ENCODE results near the gene LRP1B.

The LRP1B gene

GRCh38 chr2:142056784-142057183 lies 74.0 kb downstream of the LRP1B start:
- TF ChIP-seq CTCF (IDR thresholded peaks at IDR 0.05; ENCODE audit: borderline replicate concordance, extremely low read depth, low read length, poor library complexity, severe bottlenecking) (no peak), EZH2 (IDR thresholded peaks at IDR 0.05; ENCODE audit: borderline replicate concordance, low read depth, low read length, severe bottlenecking) (no peak)
- no peak overlapping the region for H3K4me3 ChIP-seq (ENCODE audit: low read depth in 1 of 2, low read length in 2 of 2)
- DNase-seq: no peak
- no peaks in the 10 kb centered on the region for H3K27me3 ChIP-seq (ENCODE audit: insufficient read depth, low read length, poor library complexity)
- H3K36me3 ChIP-seq (ENCODE audit: insufficient read depth, low read length): no peaks in the 10 kb centered on the region
- H3K9ac ChIP-seq (ENCODE audit: low read depth, low read length): no peak overlapping the region
- H2AFZ ChIP-seq (ENCODE audit: low read depth, low read length): no peak overlapping the region
- H4K20me1 ChIP-seq (ENCODE audit: insufficient read depth, low read length): no peaks in the 10 kb centered on the region
- no peaks in the 10 kb centered on the region for H3K4me1 ChIP-seq (ENCODE audit: insufficient read depth, low read length)
- H3K27ac ChIP-seq (ENCODE audit: low read length): no peak overlapping the region
- H3K9me3 ChIP-seq (ENCODE audit: insufficient read depth, low read length, severe bottlenecking): no peaks in the 10 kb centered on the region
- ATAC-seq (ENCODE audit: insufficient read depth, low read depth): no peak
- H3K4me2 ChIP-seq (ENCODE audit: insufficient read depth, low read length): no peak overlapping the region
- H3K79me2 ChIP-seq (ENCODE audit: insufficient read depth, low read length): no peaks in the 10 kb centered on the region

DNA sequence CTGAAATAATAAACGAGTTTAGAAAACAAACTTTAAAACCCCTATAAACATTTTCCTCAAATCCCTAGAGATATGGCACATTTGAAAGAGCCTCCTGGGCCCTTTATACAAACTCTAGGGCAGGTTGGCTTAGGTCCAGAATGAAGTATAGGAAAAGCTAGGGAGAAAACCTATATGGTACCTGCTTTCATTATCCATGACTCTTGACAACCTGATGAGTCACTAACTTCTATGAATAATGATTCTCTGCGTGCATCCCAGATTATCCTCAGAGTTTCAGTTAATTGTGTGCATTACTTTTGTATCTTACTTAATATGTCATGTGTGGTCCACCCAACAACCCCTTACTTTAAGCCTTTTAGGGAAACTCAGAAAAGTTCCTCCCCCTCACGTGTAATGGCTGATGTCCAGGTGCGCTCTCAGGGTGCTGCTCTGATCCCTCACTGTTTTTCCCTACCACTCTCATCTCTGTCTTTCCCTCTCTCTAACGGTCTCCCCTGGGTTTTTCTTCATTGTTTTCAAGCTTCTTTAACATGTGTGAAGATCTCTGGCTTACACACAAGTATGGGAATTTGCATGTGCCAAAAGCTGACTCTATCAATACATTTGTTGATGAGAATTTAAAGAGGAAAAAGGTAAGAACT lies 78.5 kb downstream of the LRP1B start:
- Histone ChIP-seq H3K4me3 (ENCODE audit: low read depth in 1 of 2, low read length in 2 of 2) (no peak overlapping the region), H3K79me2 (ENCODE audit: insufficient read depth, low read length) (no peaks in the 10 kb centered on the region), H3K27ac (ENCODE audit: low read length) (no peak overlapping the region), H3K9ac (ENCODE audit: low read depth, low read length) (no peak overlapping the region), H3K9me3 (ENCODE audit: insufficient read depth, low read length, severe bottlenecking) (no peaks in the 10 kb centered on the region), H3K36me3 (ENCODE audit: insufficient read depth, low read length) (no peaks in the 10 kb centered on the region), H3K4me1 (ENCODE audit: insufficient read depth, low read length) (no peaks in the 10 kb centered on the region), H2AFZ (ENCODE audit: low read depth, low read length) (no peak overlapping the region), H3K4me2 (ENCODE audit: insufficient read depth, low read length) (no peak overlapping the region), H4K20me1 (ENCODE audit: insufficient read depth, low read length) (no peaks in the 10 kb centered on the region), H3K27me3 (ENCODE audit: insufficient read depth, low read length, poor library complexity) (no peaks in the 10 kb centered on the region)
- no peak for ATAC-seq (ENCODE audit: insufficient read depth, low read depth)
- TF ChIP-seq EZH2 (IDR thresholded peaks at IDR 0.05; ENCODE audit: borderline replicate concordance, low read depth, low read length, severe bottlenecking) (no peak), CTCF (IDR thresholded peaks at IDR 0.05; ENCODE audit: borderline replicate concordance, extremely low read depth, low read length, poor library complexity, severe bottlenecking) (no peak)
- no peak for DNase-seq

- no peaks in the 10 kb centered on the region for H3K4me1 ChIP-seq (ENCODE audit: insufficient read depth, low read length)
- H3K9ac ChIP-seq (ENCODE audit: low read depth, low read length): no peak overlapping the region
- H4K20me1 ChIP-seq (ENCODE audit: insufficient read depth, low read length): no peaks in the 10 kb centered on the region
- H3K4me3 ChIP-seq (ENCODE audit: low read depth in 1 of 2, low read length in 2 of 2): no peak overlapping the region
- H3K36me3 ChIP-seq (ENCODE audit: insufficient read depth, low read length): no peaks in the 10 kb centered on the region
- H2AFZ ChIP-seq (ENCODE audit: low read depth, low read length): no peak overlapping the region
- no peaks in the 10 kb centered on the region for H3K9me3 ChIP-seq (ENCODE audit: insufficient read depth, low read length, severe bottlenecking)
- DNase-seq (no peak), ATAC-seq (ENCODE audit: insufficient read depth, low read depth) (no peak)
- H3K27me3 ChIP-seq (ENCODE audit: insufficient read depth, low read length, poor library complexity): no peaks in the 10 kb centered on the region
- no peak overlapping the region for H3K4me2 ChIP-seq (ENCODE audit: insufficient read depth, low read length)
- H3K79me2 ChIP-seq (ENCODE audit: insufficient read depth, low read length): no peaks in the 10 kb centered on the region
- no peak overlapping the region for H3K27ac ChIP-seq (ENCODE audit: low read length)
- no peak for TF ChIP-seq EZH2 (IDR thresholded peaks at IDR 0.05; ENCODE audit: borderline replicate concordance, low read depth, low read length, severe bottlenecking)
- no peak for TF ChIP-seq CTCF (IDR thresholded peaks at IDR 0.05; ENCODE audit: borderline replicate concordance, extremely low read depth, low read length, poor library complexity, severe bottlenecking)
Observed at GRCh38 chr2:142048581-142048980, 82.2 kb downstream of the LRP1B start.

Measured in DND-41 (cell line).